Lower lobe of right lung (tissue), 2 donors: ENCODE results near the gene STK32B. TPM values are rescaled to one million over a fixed set of nuclear protein-coding genes. Genes with fewer than 3 reads are reported as not detected.
A peak's percentile ranks its signal among the peaks of the same experiment; 100 is the strongest.

Experiments used
- ATAC-seq, 2 donors: fragments of 200-7000 bp; cut with Tn5 transposase; one replicate each; pipeline ENCODE4 v1.9.1; 2020 to 2022; ENCODE audit warnings: mild to moderate bottlenecking in 2 of 2, moderate library complexity in 2 of 2
- DNase-seq: peaks from one replicate; pipeline ENCODE4 v3.0.0-alpha.2; 2020
- H3K27ac ChIP-seq: fragments of 200-600 bp; one replicate; pipeline ENCODE4 v1.8.0; 2022
- H3K27me3 ChIP-seq: fragments of 200-600 bp; one replicate; pipeline ENCODE4 v1.8.0; 2022; ENCODE audit warnings: low read depth
- H3K36me3 ChIP-seq: fragments of 200-600 bp; one replicate; pipeline ENCODE4 v1.8.0; 2022; ENCODE audit warnings: mild to moderate bottlenecking
- H3K4me1 ChIP-seq: fragments of 200-600 bp; one replicate; pipeline ENCODE4 v1.8.0; 2022
- H3K4me3 ChIP-seq: fragments of 200-600 bp; one replicate; pipeline ENCODE4 v1.8.0; 2022; ENCODE audit warnings: mild to moderate bottlenecking
- H3K9me3 ChIP-seq: fragments of 200-600 bp; one replicate; pipeline ENCODE4 v1.8.0; 2022
- CTCF ChIP-seq: fragments of 200-600 bp; IDR thresholded peaks from one replicate; pipeline ENCODE4 v1.8.0; 2022; ENCODE audit warnings: antibody characterized with exemption, mild to moderate bottlenecking
- intact Hi-C: fragments of 100-400 bp; cut with DNase I; formaldehyde crosslinking; loops from one replicate; pipeline ENCODE4 v1.11.0; 2022
- total RNA-seq: library from RNA; stranded (reverse); fragmentation: NEBNext Ultra II Directional; extraction: Animal tissue kit (Norgen Biotek cat#: 25700); gene quantifications from one replicate; pipeline ENCODE4 v1.2.1, GENCODE V29; 2021
- donor health status: DM: no; HTN: yes; CAD: no; lungs with severe emphysema.

Gene STK32B
- total RNA-seq, 1 donor from 2014 or later, result 1.3 TPM

GRCh38 chr4:5018096-5018495 is 33.2 kb upstream of the STK32B start:
- Histone ChIP-seq H3K27me3 (peaks cover 14% of the 10 kb centered on the region), H3K4me1 (peaks cover 5% of the 10 kb centered on the region), H3K36me3 (no peaks in the 10 kb centered on the region), H3K27ac (no peak overlapping the region), H3K4me3 (no peak overlapping the region), H3K9me3 (no peaks in the 10 kb centered on the region)
- TF ChIP-seq CTCF, result no peak
- intact Hi-C loops, result no loop called here
- ATAC-seq (no peak), DNase-seq (no peak)

DNA sequence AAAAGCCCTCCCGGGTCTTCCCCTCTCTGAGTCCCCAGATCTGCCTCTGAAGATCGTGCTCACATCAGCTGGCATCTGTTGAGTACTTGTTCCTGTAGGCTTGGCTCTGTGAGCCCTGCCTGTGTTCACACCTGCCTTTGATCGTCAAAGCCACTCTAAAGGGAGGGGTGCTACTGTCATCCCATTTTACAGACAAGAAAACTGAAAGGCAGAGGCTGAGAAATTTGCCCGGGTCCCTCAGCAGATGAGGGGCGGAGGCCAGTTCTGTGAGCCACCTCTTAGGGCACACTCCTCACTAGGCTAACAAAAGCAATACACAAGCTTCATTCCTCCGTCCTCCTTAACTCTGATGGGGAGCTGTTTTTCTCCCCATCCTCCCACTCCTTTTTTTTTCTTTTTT is 32.7 kb upstream of the STK32B start:
- H3K4me3 ChIP-seq, result no peak overlapping the region
- no peaks in the 10 kb centered on the region for H3K36me3 ChIP-seq
- H3K27ac ChIP-seq, result no peak overlapping the region
- intact Hi-C loops, result no loop called here
- no peak for TF ChIP-seq CTCF
- H3K4me1 ChIP-seq, result peaks cover 5% of the 10 kb centered on the region
- H3K27me3 ChIP-seq, result peaks cover 14% of the 10 kb centered on the region
- H3K9me3 ChIP-seq, result no peaks in the 10 kb centered on the region
- DNase-seq (no peak), ATAC-seq (no peak)

GRCh38 chr4:5019274-5019673 is 32.0 kb upstream of the STK32B start, which contains the start of gene CYTL1:
CYTL1 (minus strand) TSS chr4:5019458; CDS start chr4:5019445, 13 bp downstream.
- H3K4me1 ChIP-seq, result peaks cover 5% of the 10 kb centered on the region
- H3K27ac ChIP-seq, result no peak within 1 kb of the TSS
- H3K27me3 ChIP-seq, result peaks cover 14% of the 10 kb centered on the region
- intact Hi-C loops, result no loop called here
- peak; percentile 41 to 43 for ATAC-seq
- no peak for DNase-seq
- no peak for TF ChIP-seq CTCF
- H3K36me3 ChIP-seq, result no peaks in the 10 kb centered on the region
- H3K9me3 ChIP-seq, result no peaks in the 10 kb centered on the region
- peak within 1 kb of the TSS; percentile 31 for H3K4me3 ChIP-seq

DNA sequence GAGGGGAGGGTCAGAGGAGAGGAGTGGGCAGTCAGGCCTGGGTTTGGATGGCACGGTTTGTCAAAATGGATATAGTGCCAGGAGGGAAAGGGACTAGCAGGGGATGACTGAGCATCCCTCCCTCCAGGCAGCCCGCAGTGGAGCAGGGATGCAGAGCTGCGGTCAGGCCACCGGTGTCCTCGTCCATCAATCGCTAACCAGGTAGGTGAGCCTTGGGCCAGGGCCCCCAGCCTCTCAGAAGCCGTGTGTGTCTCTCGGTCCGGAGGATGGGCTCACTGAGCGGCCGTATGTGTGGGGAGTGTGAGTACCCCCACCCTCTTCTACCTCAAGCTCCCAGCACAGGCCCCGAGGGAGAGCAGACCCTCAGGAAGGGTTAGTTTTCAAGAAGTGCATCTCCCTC is 31.5 kb upstream of the STK32B start:
- Histone ChIP-seq H3K9me3 (no peaks in the 10 kb centered on the region), H3K36me3 (no peaks in the 10 kb centered on the region), H3K27ac (no peak overlapping the region), H3K4me1 (peaks cover 5% of the 10 kb centered on the region), H3K4me3 (no peak overlapping the region), H3K27me3 (peaks cover 14% of the 10 kb centered on the region)
- intact Hi-C loops, result no loop called here
- peak in 1 of 2 donors; percentile 14 for ATAC-seq
- no peak for TF ChIP-seq CTCF
- DNase-seq, result no peak

DNA sequence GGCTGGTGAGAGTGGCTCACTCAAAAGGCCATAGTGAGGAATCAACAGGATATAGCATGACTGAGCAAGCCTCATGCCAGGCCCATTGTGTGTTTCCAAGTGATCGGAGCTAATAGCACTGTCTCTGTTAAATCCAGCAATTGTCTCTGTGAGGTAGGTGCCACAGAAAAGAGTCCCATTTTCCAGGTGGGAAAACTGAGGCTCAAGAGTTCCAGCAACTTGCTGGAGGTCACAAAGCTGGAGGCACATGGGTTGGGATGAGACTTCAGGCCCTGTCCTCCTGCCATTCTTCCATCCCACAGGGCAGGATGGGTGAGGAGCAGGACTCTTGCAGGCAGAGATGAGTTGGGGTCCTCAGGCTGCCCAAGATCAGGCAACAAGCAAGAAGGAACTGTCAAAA is 30.9 kb upstream of the STK32B start:
- intact Hi-C loops, result no loop called here
- Histone ChIP-seq H3K4me1 (peaks cover 5% of the 10 kb centered on the region), H3K36me3 (no peaks in the 10 kb centered on the region), H3K27ac (no peak overlapping the region), H3K4me3 (no peak overlapping the region), H3K27me3 (peaks cover 14% of the 10 kb centered on the region), H3K9me3 (no peaks in the 10 kb centered on the region)
- ATAC-seq, result no peak
- no peak for DNase-seq
- no peak for TF ChIP-seq CTCF

- no peak overlapping the region for H3K4me3 ChIP-seq
- intact Hi-C loops, result no loop called here
- H3K4me1 ChIP-seq, result peaks cover 5% of the 10 kb centered on the region
- H3K36me3 ChIP-seq, result no peaks in the 10 kb centered on the region
- DNase-seq (no peak), ATAC-seq (no peak)
- H3K9me3 ChIP-seq, result no peaks in the 10 kb centered on the region
- no peak overlapping the region for H3K27ac ChIP-seq
- peaks cover 14% of the 10 kb centered on the region for H3K27me3 ChIP-seq
- no peak for TF ChIP-seq CTCF
Measured at GRCh38 chr4:5021546-5021945, 29.7 kb upstream of the STK32B start.
